Measurements from ENCODE around the gene PDX1.
"Not testable (repeated sequence)": the region's sequence is repeated elsewhere in the genome, so short reads cannot be mapped to it uniquely, and the experiment has no call there.

The PDX1 gene

GRCh38 chr13:27959976-27960361 lies 40.2 kb downstream of the PDX1 start:
- DNase-seq, result no peak

- no peak for DNase-seq
Observed at GRCh38 chr13:27960362-27961226, 40.8 kb downstream of the PDX1 start.

GRCh38 chr13:27961227-27962085 lies 41.7 kb downstream of the PDX1 start:
- no peak for DNase-seq

GRCh38 chr13:27962128-27962841 lies 42.5 kb downstream of the PDX1 start:
- DNase-seq, result no peak

- no peak for DNase-seq
Observed at GRCh38 chr13:27962982-27963381, 43.2 kb downstream of the PDX1 start.

GRCh38 chr13:27963491-27963890 lies 43.7 kb downstream of the PDX1 start:
- no peak for DNase-seq

GRCh38 chr13:27964206-27964605 lies 44.4 kb downstream of the PDX1 start:
- not testable (repeated sequence) for DNase-seq

- DNase-seq, result no peak
Observed at GRCh38 chr13:27964741-27965323, 45.0 kb downstream of the PDX1 start.

- DNase-seq, result no peak
Observed at GRCh38 chr13:27965343-27965739, 45.5 kb downstream of the PDX1 start.

GRCh38 chr13:27965740-27966640 lies 46.2 kb downstream of the PDX1 start:
- DNase-seq, result no peak

GRCh38 chr13:27966641-27967202 lies 46.9 kb downstream of the PDX1 start:
- no peak for DNase-seq

GRCh38 chr13:27967203-27967735 lies 47.5 kb downstream of the PDX1 start:
- no peak for DNase-seq

- DNase-seq, result no peak
Observed at GRCh38 chr13:27967736-27968315, 48.0 kb downstream of the PDX1 start.

GRCh38 chr13:27968316-27969081 lies 48.7 kb downstream of the PDX1 start:
- DNase-seq, result no peak

GRCh38 chr13:27969082-27969865 lies 49.5 kb downstream of the PDX1 start, which contains the start of gene CDX2:
TSS of gene CDX2 (minus strand) at chr13:27969315. CDS start at chr13:27969006, 309 bp downstream.
- DNase-seq, result no peak

GRCh38 chr13:27969866-27970229 lies 50.0 kb downstream of the PDX1 start:
- no peak for DNase-seq

- no peak for DNase-seq
Observed at GRCh38 chr13:27970382-27971235, 50.8 kb downstream of the PDX1 start.

GRCh38 chr13:27971236-27971645 lies 51.4 kb downstream of the PDX1 start:
- no peak for DNase-seq

All from cerebellar nuclear complex (tissue), 1 donor.